ENCODE measurements around the gene DNAJC1.

DNAJC1 gene

DNA sequence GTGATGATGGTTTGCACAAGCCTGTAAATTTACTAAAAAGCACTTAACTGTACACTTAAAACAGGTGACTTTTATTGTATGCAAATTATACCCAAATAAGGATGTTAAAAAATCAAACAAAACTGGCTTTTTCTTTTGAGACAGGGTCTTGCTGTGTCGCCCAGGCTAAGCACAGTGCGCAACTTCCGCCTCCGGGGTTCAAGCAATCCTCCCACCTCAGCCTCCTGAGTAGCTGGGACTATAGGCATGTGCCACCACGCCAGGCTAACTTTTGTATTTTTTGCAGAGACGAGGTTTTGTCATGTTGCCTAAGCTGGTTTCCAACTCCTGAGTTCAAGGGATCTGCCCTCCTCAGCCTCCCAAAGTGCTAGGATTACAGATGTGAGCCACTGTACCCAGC is 77.7 kb downstream of the DNAJC1 start:
- in situ Hi-C loops (cut with MboI; ENCODE audit: low sequenced_read_pairs, unreplicated experiment), result loop anchor here (25.0 kb wide), 2 partner anchors 414 to 639 kb away; no protein-coding TSS in a partner anchor
- TF ChIP-seq, protein P1, sequence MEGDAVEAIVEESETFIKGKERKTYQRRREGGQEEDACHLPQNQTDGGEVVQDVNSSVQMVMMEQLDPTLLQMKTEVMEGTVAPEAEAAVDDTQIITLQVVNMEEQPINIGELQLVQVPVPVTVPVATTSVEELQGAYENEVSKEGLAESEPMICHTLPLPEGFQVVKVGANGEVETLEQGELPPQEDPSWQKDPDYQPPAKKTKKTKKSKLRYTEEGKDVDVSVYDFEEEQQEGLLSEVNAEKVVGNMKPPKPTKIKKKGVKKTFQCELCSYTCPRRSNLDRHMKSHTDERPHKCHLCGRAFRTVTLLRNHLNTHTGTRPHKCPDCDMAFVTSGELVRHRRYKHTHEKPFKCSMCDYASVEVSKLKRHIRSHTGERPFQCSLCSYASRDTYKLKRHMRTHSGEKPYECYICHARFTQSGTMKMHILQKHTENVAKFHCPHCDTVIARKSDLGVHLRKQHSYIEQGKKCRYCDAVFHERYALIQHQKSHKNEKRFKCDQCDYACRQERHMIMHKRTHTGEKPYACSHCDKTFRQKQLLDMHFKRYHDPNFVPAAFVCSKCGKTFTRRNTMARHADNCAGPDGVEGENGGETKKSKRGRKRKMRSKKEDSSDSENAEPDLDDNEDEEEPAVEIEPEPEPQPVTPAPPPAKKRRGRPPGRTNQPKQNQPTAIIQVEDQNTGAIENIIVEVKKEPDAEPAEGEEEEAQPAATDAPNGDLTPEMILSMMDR (IDR thresholded peaks at IDR 0.05; ENCODE audit: borderline replicate concordance, control extremely low read depth, extremely low read depth, insufficient read depth, missing control alignments), result no peak
- DNase-seq (ENCODE audit: low spot score), result no peak

DNA sequence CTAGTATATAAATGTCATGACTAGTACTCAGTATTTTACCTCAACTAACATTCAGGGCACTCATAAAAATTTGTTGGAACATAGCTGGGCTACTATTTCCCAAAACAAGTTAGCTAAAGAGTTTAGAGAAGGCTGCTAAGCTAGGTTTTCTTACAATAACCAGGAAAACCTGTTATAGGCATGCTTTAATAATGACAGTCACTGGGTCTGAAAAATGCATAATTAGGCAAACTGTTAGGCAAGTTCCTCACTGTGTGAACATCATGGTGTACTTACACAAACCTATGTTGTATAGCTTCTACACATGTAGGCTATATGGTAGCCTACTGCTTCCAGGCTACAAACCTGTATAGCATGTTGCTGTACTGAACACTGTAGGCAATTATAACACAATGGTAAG is 79.0 kb downstream of the DNAJC1 start:
- DNase-seq (ENCODE audit: low spot score), result no peak
- in situ Hi-C loops (cut with MboI; ENCODE audit: low sequenced_read_pairs, unreplicated experiment), result no loop called here
- TF ChIP-seq, protein P1 (IDR thresholded peaks at IDR 0.05; ENCODE audit: borderline replicate concordance, control extremely low read depth, extremely low read depth, insufficient read depth, missing control alignments), result no peak

DNA sequence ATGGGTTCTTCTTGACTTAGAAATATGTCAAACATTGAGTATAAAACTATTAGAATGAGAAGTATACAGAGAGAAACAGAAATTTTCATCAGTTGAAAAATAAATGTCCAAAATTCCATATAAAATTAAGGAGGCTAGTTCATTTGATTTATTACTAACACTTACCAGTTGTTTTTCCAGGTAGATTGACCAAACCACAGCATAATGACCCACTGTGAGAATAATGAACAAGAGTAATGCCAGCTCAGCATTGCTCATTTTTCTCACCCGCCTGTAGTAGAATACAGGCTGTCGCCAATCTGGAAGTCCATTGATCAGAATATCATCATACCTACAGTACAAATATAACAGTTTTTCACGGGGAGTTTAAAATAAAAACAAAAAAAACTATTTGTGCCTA is 82.9 kb downstream of the DNAJC1 start:
- DNase-seq (ENCODE audit: low spot score), result no peak
- in situ Hi-C loops (cut with MboI; ENCODE audit: low sequenced_read_pairs, unreplicated experiment), result no loop called here
- TF ChIP-seq, protein P1 (IDR thresholded peaks at IDR 0.05; ENCODE audit: borderline replicate concordance, control extremely low read depth, extremely low read depth, insufficient read depth, missing control alignments), result no peak

DNA sequence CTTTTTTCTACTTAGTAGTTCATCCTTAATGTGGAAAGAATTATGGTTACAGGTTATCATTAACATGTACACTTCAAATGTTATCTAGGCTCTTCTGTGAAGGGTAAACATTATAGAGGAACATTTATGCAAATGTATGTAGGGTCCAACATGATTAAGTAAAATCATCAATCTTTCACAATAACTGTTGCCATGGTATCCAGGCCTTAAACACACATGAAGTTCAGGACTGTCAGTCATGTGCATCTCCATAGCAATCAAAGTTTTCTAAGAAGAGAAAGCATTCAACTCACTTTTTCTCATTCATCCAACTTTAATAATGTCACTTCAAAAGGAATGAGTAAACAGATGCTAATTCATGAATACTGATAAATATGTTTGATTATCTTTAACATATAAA is 83.6 kb downstream of the DNAJC1 start:
- in situ Hi-C loops (cut with MboI; ENCODE audit: low sequenced_read_pairs, unreplicated experiment), result no loop called here
- TF ChIP-seq, protein P1 (IDR thresholded peaks at IDR 0.05; ENCODE audit: borderline replicate concordance, control extremely low read depth, extremely low read depth, insufficient read depth, missing control alignments), result no peak
- no peak for DNase-seq (ENCODE audit: low spot score)

DNA sequence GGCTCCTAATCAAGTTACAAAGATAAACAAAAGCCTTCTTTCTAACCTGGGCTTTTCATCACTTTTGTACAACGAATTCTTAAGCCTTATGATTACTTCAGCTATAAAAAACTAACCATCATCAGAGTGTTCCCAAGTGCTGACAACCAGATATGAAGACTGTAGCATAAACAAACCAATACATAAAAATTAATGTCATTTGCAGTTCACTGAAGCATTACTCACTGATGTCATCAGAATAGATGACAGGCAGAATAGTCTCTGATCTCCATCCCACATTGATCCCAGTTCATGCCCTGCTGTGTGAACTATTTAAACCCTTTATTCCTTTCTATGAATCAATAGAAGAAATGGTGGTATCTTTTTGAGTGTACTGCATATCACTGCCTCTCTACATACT is 84.4 kb downstream of the DNAJC1 start:
- in situ Hi-C loops (cut with MboI; ENCODE audit: low sequenced_read_pairs, unreplicated experiment), result no loop called here
- TF ChIP-seq, protein P1 (IDR thresholded peaks at IDR 0.05; ENCODE audit: borderline replicate concordance, control extremely low read depth, extremely low read depth, insufficient read depth, missing control alignments), result no peak
- DNase-seq (ENCODE audit: low spot score), result no peak

DNA sequence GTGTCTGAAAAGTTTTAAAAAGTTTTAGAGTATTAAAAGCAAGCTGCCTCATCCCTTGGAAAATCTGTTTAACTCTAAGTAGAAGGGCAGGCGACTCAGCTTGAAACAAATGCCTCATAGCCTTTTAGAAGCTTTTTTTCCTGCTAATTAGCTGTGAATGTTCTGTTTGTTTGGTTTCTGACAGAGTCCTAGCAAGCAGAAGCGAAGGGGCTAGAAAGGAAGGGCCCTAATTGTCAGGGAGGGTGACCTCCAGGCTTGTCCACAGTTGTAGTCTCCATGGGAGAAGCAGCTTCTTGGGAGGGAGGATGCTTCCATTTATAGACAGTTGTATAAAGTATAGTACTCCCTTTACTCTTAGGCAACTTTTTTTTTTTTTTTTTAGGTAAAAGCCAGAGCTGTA is 90.9 kb downstream of the DNAJC1 start:
- DNase-seq (ENCODE audit: low spot score), result no peak
- in situ Hi-C loops (cut with MboI; ENCODE audit: low sequenced_read_pairs, unreplicated experiment), result no loop called here
- TF ChIP-seq, protein P1 (IDR thresholded peaks at IDR 0.05; ENCODE audit: borderline replicate concordance, control extremely low read depth, extremely low read depth, insufficient read depth, missing control alignments), result no peak

DNA sequence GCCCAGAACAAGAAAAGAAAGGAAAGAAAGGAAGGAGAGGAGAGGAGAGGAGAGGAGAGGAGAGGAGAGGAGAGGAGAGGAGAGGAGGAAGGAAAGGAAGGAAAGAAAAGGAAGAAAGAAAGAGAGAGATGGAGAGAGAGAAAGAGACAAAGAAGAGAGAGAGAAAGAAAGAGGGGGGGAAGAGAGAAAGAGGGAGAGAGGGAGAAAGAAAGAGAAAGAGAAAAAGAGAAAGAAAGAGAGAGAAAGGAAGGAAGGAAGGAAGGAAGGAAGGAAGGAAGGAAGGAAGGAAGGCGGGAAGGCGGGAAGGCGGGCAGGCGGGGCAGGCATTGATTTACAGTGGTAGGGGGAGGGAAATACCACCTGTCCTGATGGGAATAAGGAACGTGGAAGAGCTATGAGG is 92.7 kb downstream of the DNAJC1 start:
- in situ Hi-C loops (cut with MboI; ENCODE audit: low sequenced_read_pairs, unreplicated experiment), result no loop called here

More for the DNA sequence above, 92.7 kb downstream of the DNAJC1 start:
- DNase-seq (ENCODE audit: low spot score), result no peak
- TF ChIP-seq, protein P1 (IDR thresholded peaks at IDR 0.05; ENCODE audit: borderline replicate concordance, control extremely low read depth, extremely low read depth, insufficient read depth, missing control alignments), result no peak

Measured in GM13976 (cell line).